Measurements from ENCODE around the gene STARD3NL. TPM values are rescaled to one million over a fixed set of nuclear protein-coding genes. Genes with fewer than 3 reads are reported as not detected.
"Not testable (repeated sequence)": the region's sequence is repeated elsewhere in the genome, so short reads cannot be mapped to it uniquely, and the experiment has no call there.

Gene STARD3NL
- total and polyA plus RNA-seq, 2 donors = 40.6 to 56.5 TPM

DNA sequence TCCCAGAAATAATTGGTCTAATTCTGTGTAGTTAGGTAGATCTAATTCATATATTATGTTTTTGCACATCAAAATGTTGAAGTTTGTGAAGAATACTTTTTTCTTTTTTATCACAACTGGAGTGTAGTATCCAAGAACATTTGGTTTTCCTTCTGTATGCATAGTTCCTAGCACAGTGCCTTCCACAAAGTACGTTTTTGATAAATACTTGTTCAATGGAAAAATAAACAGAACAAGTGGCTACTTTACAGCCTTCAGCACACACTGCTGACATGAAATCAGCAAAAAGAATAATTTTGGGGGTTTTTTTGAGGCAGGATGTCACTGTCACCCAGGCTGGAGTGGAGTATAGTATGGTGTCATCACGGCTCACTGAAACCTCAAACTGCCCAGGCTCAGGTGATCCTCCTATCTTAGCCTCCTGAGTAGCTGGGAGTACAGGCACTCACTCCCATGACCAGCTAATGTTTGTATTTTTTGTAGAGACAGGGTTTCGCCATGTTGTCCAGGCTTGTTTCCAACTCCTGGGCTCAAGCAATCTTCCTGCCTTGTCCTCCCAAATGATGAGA is 67.4 kb downstream of the STARD3NL start:
- Histone ChIP-seq H3K36me3 (ENCODE audit: insufficient read depth) (no peaks in the 10 kb centered on the region), H3K4me1 (ENCODE audit: insufficient read depth) (peaks cover 2% of the 10 kb centered on the region), H3K4me3 (ENCODE audit: low read depth, low read length) (no peak overlapping the region), H3K27ac (ENCODE audit: low read depth) (no peak overlapping the region)
- WGBS = 51% methylated on average over 3 of the region's 3 CpGs
- DNase-seq (ENCODE audit: extremely low spot score) = no peak

DNA sequence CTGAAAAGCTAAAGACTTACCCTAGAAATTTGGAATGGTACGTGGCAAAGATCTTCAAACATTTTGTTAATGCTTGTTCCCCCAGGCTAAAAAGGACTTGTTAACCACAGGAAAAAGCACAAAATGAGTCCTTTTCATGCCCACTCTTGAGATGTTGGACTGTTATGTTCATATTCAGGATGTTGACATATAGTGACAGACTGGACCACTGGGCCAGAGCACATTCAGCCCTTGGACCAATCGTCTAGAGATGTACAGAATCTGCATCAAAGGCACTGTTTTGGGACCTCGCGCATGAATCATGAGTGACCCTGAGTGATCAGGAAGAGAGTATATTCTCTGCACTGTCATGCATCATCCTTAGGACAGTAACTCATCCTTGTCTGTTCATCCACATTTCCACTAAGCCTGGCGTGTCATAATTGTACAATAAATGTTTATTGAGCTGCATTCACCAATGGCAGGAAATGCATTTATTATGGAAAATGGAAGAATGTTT is 70.1 kb downstream of the STARD3NL start:
- DNase-seq (ENCODE audit: extremely low spot score) = no peak
- H3K4me3 ChIP-seq (ENCODE audit: low read depth, low read length) = no peak overlapping the region
- H3K4me1 ChIP-seq (ENCODE audit: insufficient read depth) = peaks cover 2% of the 10 kb centered on the region
- no peak overlapping the region for H3K27ac ChIP-seq (ENCODE audit: low read depth)
- 83% methylated on average over 5 of the region's 5 CpGs for WGBS
- H3K36me3 ChIP-seq (ENCODE audit: insufficient read depth) = no peaks in the 10 kb centered on the region

DNA sequence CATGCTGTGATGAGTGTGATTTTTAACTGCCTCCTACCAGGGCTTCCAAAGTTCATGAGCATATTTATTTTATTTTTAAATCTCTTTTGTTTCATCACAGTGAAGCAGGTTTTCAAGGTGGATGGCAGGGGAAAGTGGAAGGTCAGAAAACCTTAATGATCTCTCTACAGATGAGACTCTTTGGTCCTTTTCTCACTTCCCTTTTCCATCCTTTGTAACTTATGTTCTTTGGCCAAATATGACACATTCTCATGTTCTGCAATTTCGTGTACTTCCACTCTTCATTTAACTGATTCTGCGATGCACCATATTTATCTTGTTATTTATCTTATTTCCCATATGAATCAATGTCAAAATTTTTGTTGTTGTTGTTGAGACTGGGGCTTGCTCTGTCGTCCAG is 71.8 kb downstream of the STARD3NL start:
- H3K36me3 ChIP-seq (ENCODE audit: insufficient read depth); H3K27ac ChIP-seq (ENCODE audit: low read depth); H3K4me1 ChIP-seq (ENCODE audit: insufficient read depth); H3K4me3 ChIP-seq (ENCODE audit: low read depth, low read length); DNase-seq (ENCODE audit: extremely low spot score): not testable (repeated sequence)
- WGBS = 73% methylated on average over 3 of the region's 3 CpGs

DNA sequence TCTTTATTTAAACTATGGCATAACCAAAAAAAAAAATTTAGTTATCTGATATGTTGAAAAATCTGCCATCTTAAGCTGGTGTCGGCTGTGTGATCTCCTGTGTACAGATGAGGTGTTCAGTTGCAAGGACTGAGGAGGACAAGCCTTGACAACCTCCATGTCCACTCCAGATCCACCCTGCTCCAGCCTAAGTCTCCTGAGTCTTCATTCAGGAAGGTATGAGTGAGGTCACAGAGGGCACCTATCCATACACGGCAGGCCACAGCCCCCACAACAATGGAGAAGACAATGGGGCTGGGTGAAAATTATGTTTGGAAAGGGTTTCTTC is 79.3 kb downstream of the STARD3NL start:
- Histone ChIP-seq H3K27ac (ENCODE audit: low read depth) (no peak overlapping the region), H3K4me1 (ENCODE audit: insufficient read depth) (no peaks in the 10 kb centered on the region), H3K36me3 (ENCODE audit: insufficient read depth) (no peaks in the 10 kb centered on the region), H3K4me3 (ENCODE audit: low read depth, low read length) (no peak overlapping the region)
- DNase-seq (ENCODE audit: extremely low spot score) = no peak
- WGBS = 81% methylated on average over 2 of the region's 2 CpGs

DNA sequence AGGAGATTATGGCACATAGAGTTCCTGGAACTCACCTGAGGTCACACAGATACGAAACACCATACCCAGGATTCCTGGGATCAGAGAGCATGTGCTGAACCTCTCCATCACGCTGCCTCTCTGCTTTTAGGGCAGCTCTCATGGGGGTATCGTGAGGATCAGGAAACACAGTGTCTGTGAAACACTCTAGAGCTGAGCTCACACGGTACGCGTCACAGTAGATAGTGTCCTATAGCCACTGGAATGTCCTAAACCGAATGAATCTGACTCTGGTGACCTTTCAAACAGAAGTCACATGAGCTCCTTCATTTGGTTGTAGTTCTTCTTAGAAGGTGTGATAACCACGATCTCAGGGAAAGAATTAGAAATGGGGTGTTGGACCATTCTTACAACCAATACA is 81.1 kb downstream of the STARD3NL start:
- not testable (repeated sequence) for H3K36me3 ChIP-seq (ENCODE audit: insufficient read depth); H3K4me1 ChIP-seq (ENCODE audit: insufficient read depth); DNase-seq (ENCODE audit: extremely low spot score); H3K4me3 ChIP-seq (ENCODE audit: low read depth, low read length); H3K27ac ChIP-seq (ENCODE audit: low read depth)
- WGBS = 91% methylated on average over 8 of the region's 8 CpGs

DNA sequence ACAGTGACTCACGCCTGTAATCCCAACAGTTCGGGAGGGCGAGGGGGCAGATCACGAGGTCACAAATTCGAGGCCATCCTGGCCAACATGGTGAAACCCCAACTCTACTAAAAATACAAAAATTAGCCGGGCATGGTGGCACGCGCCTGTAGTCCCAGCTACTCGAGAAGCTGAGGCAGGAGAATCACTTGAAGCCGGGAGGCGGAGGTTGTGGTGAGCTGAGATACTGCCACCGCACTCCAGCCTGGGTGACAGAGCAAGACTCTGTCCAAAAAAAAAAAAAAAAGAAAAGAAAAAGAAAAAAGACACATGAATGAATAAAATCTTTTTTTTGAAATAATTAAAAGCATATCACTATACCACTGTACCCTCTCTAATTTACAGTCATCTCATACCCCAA is 83.6 kb downstream of the STARD3NL start:
- DNase-seq (ENCODE audit: extremely low spot score); H3K4me1 ChIP-seq (ENCODE audit: insufficient read depth); H3K27ac ChIP-seq (ENCODE audit: low read depth); H3K4me3 ChIP-seq (ENCODE audit: low read depth, low read length); H3K36me3 ChIP-seq (ENCODE audit: insufficient read depth): not testable (repeated sequence)
- WGBS = 90% methylated on average over 12 of the region's 12 CpGs

DNA sequence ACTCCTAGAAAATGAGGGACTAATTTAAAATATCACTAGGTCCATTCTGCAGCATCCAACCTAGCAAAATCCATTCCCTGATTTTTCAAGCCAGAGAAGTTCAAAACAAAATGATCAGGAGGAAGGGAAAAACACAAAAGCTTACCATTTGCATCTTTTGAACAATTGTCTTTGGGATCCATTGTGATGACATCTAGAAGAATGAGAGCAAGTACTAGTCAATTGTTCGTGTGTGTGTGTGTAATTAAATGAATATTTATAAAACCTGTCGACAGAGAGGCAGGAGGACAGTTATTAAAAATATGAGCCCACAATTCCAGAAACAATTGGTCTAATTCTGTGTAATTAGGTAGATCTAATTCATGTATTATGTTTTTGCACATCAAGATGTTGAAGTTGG is 84.0 kb downstream of the STARD3NL start:
- DNase-seq (ENCODE audit: extremely low spot score); H3K27ac ChIP-seq (ENCODE audit: low read depth); H3K4me3 ChIP-seq (ENCODE audit: low read depth, low read length); H3K4me1 ChIP-seq (ENCODE audit: insufficient read depth); H3K36me3 ChIP-seq (ENCODE audit: insufficient read depth): not testable (repeated sequence)
- 66% methylated on average over 2 of the region's 2 CpGs for WGBS

DNA sequence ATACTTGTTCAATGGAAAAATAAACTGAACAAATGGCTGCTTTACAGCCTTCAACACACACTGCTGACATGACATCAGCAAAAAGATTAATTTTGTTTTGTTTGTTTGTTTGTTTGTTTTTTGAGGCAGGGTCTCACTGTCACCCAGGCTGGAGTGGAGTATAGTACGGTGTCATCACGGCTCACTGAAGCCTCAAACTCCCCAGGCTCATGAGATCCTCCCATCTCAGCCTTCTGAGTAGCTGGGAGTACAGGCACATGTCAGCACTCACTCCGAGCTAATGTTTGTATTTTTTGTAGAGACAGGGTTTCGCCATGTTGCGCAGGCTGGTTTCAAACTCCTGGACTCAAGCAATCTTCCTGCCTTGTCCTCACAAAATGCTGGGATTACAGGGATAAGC is 84.5 kb downstream of the STARD3NL start:
- WGBS = 70% methylated on average over 5 of the region's 5 CpGs
- no peaks in the 10 kb centered on the region for H3K4me1 ChIP-seq (ENCODE audit: insufficient read depth)
- no peaks in the 10 kb centered on the region for H3K36me3 ChIP-seq (ENCODE audit: insufficient read depth)
- no peak overlapping the region for H3K4me3 ChIP-seq (ENCODE audit: low read depth, low read length)
- no peak for DNase-seq (ENCODE audit: extremely low spot score)
- H3K27ac ChIP-seq (ENCODE audit: low read depth) = no peak overlapping the region

DNA sequence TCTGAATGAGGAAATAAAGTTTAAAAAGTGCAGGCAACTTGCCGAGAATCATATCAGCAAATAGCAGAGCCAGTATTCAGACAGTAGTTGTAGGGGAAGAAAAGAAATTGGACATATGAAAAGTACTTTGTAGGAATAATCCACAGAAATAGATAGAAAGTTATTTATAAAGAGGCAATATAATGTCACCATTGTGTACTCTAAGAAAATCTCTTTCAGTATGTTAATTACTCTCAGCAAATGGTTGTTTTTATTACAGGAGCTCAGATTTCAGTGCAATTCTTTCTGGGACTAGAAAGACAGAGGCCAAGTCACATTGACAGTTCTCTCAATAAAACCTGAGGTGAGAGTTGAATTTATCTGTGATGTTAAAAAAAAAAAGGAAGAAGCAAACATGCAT is 85.2 kb downstream of the STARD3NL start:
- not testable (repeated sequence) for H3K4me1 ChIP-seq (ENCODE audit: insufficient read depth); DNase-seq (ENCODE audit: extremely low spot score); H3K4me3 ChIP-seq (ENCODE audit: low read depth, low read length); H3K36me3 ChIP-seq (ENCODE audit: insufficient read depth); H3K27ac ChIP-seq (ENCODE audit: low read depth)
- WGBS = 46% methylated on average over 1 of the region's 1 CpG

DNA sequence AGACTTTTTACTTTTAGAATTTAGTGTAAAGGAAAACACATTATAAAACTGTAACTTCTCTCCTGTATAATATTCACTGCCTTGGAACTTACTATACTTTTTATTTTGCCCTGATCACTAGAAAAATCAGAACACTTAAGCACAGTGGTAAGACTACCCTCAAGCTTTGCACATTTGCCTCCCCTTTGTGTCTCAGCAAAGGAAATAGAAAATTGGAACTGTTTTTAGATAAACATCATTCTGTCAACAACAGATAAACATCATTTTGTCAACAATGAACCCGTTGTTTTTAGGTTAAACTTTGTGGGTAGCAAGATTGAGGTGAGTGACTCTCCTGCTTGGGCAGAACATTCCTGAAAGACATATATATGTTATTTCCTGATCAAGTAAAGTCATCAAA is 86.6 kb downstream of the STARD3NL start:
- not testable (repeated sequence) for H3K27ac ChIP-seq (ENCODE audit: low read depth); H3K4me1 ChIP-seq (ENCODE audit: insufficient read depth); H3K36me3 ChIP-seq (ENCODE audit: insufficient read depth); DNase-seq (ENCODE audit: extremely low spot score); H3K4me3 ChIP-seq (ENCODE audit: low read depth, low read length)
- 27% methylated on average over 1 of the region's 1 CpG for WGBS

DNA sequence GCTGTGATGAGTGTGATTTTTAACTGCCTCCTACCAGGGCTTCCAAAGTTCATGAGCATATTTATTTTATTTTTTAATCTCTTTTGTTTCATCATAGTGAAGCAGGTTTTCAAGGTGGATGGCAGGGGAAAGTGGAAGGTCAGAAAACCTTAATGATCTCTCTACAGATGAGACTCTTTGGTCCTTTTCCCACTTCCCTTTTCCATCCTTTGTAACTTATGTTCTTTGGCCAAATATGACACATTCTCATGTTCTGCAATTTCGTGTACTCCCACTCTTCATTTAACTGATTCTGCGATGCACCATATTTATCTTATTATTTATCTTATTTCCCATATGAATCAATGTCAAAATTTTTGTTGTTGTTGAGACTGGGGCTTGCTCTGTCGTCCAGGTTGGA is 87.9 kb downstream of the STARD3NL start:
- H3K4me3 ChIP-seq (ENCODE audit: low read depth, low read length); H3K27ac ChIP-seq (ENCODE audit: low read depth); H3K4me1 ChIP-seq (ENCODE audit: insufficient read depth); DNase-seq (ENCODE audit: extremely low spot score); H3K36me3 ChIP-seq (ENCODE audit: insufficient read depth): not testable (repeated sequence)
- 63% methylated on average over 3 of the region's 3 CpGs for WGBS

DNA sequence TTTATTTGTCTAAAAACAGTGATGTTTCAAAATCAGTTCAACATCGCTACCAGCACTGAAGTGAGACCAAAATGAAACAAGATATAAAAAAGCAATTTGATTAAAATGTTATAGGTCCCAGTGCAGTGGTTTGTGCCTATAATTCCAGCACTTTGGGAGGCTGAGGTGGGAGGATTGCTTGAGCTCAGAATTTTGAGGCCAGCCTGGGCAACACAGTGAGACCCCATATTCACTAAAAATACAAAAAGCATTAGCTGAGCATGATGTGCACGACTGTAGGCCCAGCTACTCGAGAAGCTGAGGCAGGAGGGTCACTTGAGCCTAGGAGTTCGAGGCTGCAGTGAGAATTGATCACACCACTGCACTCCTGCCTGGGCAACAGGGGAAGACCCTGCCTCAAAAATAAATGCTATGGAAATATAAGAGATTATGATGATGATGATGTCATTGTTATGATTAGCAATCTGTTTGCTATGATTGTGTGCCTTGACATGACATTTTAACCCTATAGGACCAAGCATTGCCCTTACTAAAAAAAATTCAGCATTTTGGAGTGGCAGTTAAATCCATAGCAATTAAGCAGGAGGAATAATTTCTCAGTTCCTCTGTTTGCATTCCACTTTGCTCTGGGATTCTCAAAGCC is 91.8 kb downstream of the STARD3NL start:
- WGBS = 84% methylated on average over 4 of the region's 4 CpGs
- not testable (repeated sequence) for H3K27ac ChIP-seq (ENCODE audit: low read depth); H3K4me3 ChIP-seq (ENCODE audit: low read depth, low read length); H3K4me1 ChIP-seq (ENCODE audit: insufficient read depth); DNase-seq (ENCODE audit: extremely low spot score); H3K36me3 ChIP-seq (ENCODE audit: insufficient read depth)

DNA sequence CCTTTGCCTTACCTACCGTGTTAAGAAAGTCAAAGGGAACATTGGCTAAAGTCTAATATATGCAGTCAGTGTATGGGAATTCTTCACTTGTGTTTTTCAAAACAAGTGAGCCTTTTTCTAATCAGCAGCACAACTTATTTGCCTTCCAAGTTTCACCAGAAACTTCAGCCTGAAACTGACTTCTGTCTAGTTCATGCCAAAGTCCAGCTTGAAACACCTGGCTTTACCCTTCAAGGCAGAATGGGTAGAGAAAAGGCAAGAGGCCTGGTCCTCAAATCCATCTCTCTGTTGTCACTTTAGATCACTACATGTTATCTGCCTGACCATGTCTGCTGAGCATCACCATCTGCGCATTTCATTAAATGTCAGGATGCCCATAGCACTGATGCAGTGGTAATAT is 92.4 kb downstream of the STARD3NL start:
- not testable (repeated sequence) for H3K36me3 ChIP-seq (ENCODE audit: insufficient read depth); H3K4me3 ChIP-seq (ENCODE audit: low read depth, low read length); DNase-seq (ENCODE audit: extremely low spot score); H3K27ac ChIP-seq (ENCODE audit: low read depth); H3K4me1 ChIP-seq (ENCODE audit: insufficient read depth)
- 81% methylated on average over 1 of the region's 2 CpGs for WGBS

DNA sequence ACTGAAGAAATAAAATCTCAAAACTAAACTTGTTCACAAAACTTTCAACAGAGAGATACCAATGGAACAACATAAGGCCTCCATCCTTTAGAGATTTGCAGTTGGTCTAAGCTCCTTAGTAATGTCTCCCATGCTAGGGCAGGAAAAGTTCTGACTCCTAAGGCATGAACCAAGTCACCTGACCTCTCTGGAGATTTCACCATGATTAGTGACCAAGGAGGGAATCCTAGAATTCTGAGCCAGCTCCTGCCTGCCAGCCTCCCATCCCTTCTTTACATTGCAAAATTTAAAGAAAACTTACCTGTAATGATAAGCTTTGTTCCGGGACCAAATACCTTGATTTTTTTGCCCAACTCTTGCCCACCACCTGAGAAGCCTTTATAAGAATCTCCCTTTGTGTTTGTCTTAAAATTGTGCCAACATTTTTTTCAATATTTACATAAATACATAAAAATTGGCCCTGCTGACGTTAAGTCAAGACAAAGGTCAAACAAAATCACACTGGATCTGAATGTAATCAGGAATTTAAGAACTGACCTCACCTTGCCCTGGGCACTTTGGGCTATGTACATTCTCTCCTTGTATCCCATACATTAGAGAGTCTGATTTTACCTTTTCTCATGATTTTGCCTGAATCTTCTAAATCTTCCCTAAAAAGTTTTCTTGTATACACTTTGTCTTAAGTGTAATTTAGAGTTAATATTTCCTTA is 95.4 kb downstream of the STARD3NL start, which contains the start of gene TARP:
Gene TARP, minus strand, starts transcription at position 351 of the 710 bp plus-strand sequence.
- no peak within 1 kb of the TSS for H3K27ac ChIP-seq (ENCODE audit: low read depth)
- no peak for DNase-seq (ENCODE audit: extremely low spot score)
- H3K36me3 ChIP-seq (ENCODE audit: insufficient read depth) = no peaks in the 10 kb centered on the region
- 82% methylated on average over 2 of the region's 2 CpGs for WGBS
- H3K4me1 ChIP-seq (ENCODE audit: insufficient read depth) = no peaks in the 10 kb centered on the region
- no peak within 1 kb of the TSS for H3K4me3 ChIP-seq (ENCODE audit: low read depth, low read length)
